ENCODE measurements around the gene OR1L1.

The OR1L1 gene
- total RNA-seq, result 0 to 0.22 (median 0) reads per million in 17 experiments

DNA sequence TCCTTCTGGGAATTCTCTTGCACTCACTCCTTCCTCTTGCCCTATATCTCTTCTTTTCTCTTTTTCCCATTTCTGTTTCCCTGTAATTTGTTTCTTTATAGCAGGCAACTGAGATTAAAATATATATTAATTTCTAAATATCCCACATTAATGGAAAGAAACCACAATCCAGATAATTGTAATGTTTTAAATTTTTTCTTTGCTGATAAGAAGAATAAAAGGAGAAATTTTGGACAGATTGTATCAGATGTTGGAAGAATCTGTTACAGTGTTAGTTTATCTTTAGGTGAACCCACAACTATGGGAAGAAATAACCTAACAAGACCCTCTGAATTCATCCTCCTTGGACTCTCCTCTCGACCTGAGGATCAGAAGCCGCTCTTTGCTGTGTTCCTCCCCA is at the start of gene OR1L1:
Gene OR1L1 (plus strand): TSS at position 301 of the 400 bp plus-strand sequence. CDS start 0 bp downstream, at position 301.
- no peak for DNase-seq

DNA sequence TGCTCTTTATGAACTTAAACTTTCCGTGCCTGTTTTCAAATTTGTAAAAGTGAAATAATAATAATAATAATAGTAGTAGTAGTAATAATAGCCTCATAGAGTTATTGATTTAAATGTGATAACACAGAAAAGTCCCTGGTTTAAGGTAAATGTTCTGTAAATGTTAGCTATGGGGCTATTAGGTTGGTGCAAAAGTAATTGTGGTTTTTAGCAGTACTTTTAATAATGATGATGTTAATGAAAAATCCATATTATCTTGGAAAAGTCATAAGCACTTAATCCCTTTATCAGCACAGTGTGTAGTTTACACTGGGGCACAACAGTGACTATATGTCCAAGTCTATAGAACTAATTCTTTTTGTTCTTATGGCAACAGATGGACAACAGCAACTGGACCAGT is 47.2 kb upstream of the OR1L1 start, which contains the start of gene OR1Q1:
Gene OR1Q1 (plus strand): TSS at position 377 of the 400 bp plus-strand sequence. CDS start 0 bp downstream, at position 377.
- no peak for DNase-seq

DNA sequence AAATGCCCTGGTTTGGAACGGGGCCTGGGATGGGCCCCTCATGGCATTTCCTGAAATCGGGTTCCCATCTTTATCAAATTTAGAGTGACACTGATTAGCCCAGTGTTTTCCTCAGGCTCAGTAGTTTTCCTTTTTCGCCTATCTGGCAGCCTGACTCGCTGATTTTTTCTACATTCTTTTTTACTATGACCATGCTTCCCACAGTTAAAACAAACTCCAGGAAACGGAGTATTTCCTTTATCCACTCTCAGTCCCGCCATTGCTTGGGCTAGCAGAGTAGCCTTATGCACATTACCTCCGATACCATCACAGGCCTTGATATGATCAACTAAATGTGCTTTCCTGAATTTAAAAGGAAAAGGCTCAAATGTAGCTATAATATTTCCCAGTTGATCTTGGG is 41.5 kb upstream of the OR1L1 start:
- no peak for DNase-seq

DNA sequence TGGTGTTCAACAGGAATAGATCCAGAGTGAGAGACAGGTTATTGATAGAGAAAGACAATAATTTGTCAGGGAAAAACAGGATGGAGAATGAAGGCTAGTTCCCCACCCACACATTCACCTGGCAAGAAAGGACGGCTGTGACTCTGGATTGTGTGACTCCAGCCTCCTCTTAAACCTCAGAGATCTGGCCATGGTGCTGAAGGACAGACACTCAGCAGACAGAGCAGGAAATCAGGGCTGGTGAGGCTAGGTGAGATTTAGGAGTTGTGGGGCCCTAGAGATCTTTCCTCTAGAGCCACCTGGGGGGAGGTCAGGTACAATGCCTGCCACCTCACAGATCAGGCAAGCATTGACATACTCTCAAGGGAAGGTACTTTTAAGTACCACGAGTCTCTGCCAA is 19.3 kb upstream of the OR1L1 start:
- no peak for DNase-seq

DNA sequence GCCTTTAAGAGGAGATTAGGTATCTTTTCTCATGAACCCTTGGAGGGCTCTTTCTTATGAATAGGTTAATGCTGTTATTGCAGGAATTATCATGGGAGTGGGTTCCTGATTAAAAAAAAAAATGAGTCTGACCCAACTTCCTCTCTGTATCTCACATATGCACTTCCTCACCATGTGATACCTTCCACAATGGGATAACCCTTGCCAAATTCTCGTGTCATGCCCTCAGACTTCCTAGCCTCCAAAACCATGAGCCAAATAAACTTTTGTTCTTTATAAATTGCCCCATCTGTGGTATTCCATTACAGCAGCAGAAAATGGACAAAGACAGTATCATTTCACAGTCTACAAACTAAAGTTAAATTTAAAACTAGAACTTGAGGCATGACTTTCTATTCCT is 5.1 kb upstream of the OR1L1 start:
- DNase-seq, result no peak

GRCh38 chr9:122657527-122657926 is 4.0 kb upstream of the OR1L1 start, which contains the start of gene OR1B1:
TSS of gene OR1B1 (minus strand) at chr9:122657627.
- DNase-seq, result no peak

DNA sequence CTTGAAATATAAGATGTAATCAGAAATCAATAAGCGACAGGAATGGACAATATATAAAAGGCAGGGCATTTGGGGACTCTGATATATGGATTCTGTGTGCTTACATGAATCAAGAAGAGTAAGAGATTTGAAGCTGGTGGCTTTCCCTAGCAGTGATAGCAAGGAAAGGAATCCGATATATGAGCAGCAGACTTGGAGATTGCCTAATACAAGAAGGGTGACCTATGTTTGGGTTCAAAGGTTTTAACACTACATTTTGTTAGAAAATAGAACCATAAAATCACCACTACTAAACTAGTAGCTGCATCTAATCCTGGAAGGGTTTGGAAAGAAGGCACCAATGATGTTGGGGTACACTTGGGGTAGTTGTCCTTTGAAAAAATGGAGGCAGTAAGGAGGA is 11.0 kb downstream of the OR1L1 start:
- DNase-seq, result no peak

GRCh38 chr9:122684851-122685250 is 23.3 kb downstream of the OR1L1 start:
- DNase-seq, result no peak

DNA sequence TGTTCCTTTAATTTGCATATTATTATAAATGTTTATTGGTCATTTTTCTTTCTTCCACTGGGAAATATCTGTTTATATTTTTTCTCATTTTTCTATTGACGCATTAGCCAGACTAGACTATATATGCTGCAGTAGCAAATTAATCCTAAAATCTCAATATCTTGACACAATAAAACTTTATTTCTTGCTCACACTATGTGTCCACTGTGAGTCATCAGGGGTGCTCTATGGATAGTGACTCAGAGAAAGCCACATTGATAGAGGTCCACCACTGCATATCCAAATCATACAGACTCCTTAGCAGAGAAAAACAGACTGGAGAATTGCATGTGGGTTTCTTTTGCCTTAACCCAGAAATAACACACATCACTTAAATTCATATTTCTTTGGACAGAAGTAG is 34.2 kb downstream of the OR1L1 start:
- no peak for DNase-seq

Measured in suppressor macrophage (primary cell).